LNCaP clone FGC (cell line): Measurements from ENCODE around the gene GRHPR.
"Not testable (repeated sequence)": the region's sequence is repeated elsewhere in the genome, so short reads cannot be mapped to it uniquely, and the experiment has no call there.

Experiments
- DNase-seq: peaks from one replicate; pipeline ENCODE4 v3.0.0-alpha.2; 2011; ENCODE audit warnings: low read depth
- H3K4me3 ChIP-seq: 2 replicates; pipeline ENCODE4 v1.5.1; 2011; ENCODE audit warnings: mild to moderate bottlenecking, low read depth, low read length, control low read depth
- TF ChIP-seq, protein P1 (sequence below): IDR thresholded peaks from 2 replicates; pipeline ENCODE4 v1.5.1; 2012; ENCODE audit warnings: mild to moderate bottlenecking; ENCODE audit not compliant: control insufficient read depth, insufficient read depth; ENCODE audit errors: extremely low read depth

GRHPR gene

DNA sequence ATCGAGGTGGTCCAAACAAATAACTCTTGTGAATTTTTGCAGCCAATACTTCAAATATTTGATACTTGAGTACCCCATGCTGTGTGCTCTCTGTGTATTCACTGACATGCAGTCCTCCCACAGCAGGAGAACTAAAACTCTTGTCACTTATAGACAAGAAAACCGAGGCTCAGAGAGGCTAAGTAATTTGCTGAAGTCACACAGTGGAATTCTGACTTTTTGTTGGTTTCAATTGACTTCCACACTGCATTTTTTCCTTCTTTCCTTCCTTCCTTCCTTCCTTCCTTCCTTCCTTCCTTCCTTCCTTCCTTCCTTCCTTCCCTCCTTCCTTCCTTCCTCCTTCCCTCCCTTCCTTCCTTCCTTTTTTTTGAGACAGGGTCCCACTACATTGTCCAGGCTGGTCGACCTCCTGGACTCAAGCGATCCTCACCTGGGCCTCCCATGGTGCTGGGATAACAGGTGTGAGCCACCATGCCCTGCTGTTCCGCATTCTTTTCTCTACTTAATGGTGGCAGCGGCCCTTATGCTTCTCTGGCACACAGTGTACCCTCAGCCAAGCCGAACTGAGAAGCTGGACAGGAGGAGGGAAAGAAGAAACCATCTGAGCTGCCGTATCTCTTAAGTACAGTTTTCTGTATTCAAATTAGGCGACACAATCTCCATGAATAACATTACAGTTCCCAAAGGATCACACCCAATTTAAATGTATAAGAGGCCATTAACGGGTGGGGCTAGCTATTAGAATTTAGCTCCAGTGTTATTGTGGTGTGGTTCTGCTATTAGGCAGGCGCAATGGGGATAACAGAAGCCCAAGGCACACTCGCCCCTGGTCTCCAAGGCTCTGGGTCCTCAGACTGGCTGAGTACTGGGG lies 38.4 kb upstream of the GRHPR start:
- H3K4me3 ChIP-seq, result no peak overlapping the region
- no peak for DNase-seq
- TF ChIP-seq, protein P1, sequence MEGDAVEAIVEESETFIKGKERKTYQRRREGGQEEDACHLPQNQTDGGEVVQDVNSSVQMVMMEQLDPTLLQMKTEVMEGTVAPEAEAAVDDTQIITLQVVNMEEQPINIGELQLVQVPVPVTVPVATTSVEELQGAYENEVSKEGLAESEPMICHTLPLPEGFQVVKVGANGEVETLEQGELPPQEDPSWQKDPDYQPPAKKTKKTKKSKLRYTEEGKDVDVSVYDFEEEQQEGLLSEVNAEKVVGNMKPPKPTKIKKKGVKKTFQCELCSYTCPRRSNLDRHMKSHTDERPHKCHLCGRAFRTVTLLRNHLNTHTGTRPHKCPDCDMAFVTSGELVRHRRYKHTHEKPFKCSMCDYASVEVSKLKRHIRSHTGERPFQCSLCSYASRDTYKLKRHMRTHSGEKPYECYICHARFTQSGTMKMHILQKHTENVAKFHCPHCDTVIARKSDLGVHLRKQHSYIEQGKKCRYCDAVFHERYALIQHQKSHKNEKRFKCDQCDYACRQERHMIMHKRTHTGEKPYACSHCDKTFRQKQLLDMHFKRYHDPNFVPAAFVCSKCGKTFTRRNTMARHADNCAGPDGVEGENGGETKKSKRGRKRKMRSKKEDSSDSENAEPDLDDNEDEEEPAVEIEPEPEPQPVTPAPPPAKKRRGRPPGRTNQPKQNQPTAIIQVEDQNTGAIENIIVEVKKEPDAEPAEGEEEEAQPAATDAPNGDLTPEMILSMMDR, result no peak

DNA sequence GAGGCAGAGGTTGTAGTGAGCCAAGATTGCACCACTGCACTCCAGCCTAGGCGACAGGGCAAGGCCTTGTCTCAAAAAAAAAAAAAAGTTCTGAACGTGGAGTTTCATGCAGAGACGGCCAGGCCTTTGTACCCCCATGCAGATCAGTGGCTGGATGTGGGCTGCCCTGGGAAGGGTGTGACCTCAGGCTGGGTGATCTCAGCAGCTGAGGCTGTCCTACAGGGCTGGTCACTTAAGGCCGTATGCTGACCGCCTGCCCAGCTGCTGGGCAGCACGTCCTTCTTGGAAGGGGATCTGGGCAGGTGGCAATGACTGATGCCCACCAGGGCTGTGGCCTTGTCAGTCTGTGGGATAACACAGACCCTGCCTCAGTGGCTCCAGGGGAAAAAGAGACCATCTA lies 37.2 kb upstream of the GRHPR start:
- no peak overlapping the region for H3K4me3 ChIP-seq
- TF ChIP-seq, protein P1, result no peak
- no peak for DNase-seq

DNA sequence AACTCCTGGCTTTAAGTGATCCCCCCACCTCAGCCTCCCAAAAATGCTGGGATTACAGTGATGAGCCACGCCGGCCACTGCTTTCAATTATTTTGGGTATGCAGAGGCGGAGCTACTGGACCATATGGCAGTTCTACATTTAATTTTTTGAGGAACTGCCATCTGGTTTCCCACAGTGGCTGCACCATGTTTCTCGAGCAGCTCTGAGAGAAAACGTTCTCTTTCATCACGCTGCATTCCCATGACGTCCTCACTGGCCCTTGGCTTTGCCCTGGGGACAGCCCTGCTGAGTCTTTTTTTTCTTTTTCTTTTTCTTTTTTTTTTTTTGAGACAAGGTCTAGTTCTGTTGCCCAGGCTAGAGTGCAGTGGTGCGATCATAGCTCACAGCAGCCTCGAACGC lies 35.5 kb upstream of the GRHPR start:
- TF ChIP-seq, protein P1, result no peak
- H3K4me3 ChIP-seq, result no peak overlapping the region
- no peak for DNase-seq

DNA sequence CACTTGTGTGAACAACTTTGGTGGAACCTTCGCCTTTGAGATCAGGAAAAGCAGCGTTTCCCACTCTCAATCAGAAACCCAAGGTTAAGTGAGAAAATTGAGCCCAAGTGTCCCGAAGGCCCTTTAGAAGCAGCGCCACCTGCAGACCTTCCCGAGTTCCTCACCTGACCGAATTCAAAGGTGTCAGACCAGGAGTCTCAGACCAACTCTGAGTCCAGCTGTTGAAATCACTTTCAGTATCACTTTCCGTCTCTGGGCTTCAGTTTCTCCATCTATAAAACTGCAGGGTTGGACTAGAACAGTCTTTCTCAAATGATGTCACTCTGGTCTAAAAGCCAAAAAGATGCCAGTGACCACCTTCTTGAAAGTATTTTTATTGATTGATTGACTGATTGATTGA lies 31.7 kb upstream of the GRHPR start:
- TF ChIP-seq, protein P1, result peak; percentile 37
- H3K4me3 ChIP-seq, result no peak overlapping the region
- no peak for DNase-seq

GRCh38 chr9:37392272-37392671 lies 30.2 kb upstream of the GRHPR start:
- no peak overlapping the region for H3K4me3 ChIP-seq
- DNase-seq, result no peak
- TF ChIP-seq, protein P1, result no peak

DNA sequence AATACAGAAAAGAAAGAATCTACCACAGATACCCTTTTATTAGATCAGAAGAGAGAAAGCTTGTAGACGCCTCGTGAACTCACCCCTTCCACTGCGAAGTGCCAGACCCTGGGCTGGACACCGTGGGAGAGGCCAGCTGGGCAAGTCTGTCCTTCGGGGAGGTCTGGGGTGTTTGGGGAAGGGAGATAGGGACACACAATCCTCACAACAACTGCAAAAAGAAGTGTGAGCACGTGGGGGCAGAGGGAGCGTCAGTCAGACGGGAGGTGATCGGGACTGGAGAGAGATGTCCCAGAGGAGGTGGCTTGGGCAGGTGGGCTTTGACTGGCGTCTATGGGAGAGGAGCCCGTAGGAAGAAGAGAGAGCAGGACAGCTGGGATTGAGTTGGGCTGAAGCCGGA lies 27.3 kb upstream of the GRHPR start:
- DNase-seq, result no peak
- no peak overlapping the region for H3K4me3 ChIP-seq
- TF ChIP-seq, protein P1, result no peak

- no peak for DNase-seq
- TF ChIP-seq, protein P1, result no peak
- no peak overlapping the region for H3K4me3 ChIP-seq
Measured at GRCh38 chr9:37395663-37396062, 26.8 kb upstream of the GRHPR start.

DNA sequence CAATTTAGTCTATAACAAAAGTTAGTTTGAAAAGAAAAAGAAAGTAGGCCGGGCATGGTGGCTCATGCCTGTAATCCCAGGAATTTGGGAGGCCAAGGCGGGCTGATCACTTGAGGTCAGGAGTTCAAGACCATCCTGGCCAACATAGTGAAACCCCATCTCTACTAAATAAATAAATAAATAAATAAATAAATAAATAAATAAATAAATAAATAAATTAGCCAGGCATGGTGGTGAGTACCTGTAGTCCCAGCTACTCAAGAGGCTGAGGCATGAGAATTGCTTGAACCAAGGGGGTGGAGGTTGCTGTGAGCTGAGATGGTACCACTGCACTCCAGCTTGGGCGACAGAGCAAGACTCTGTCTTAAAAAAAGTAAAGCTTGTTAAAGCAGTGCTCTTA lies 24.5 kb upstream of the GRHPR start:
- DNase-seq, H3K4me3 ChIP-seq: not testable (repeated sequence)
